Nephron (organoid): ENCODE measurements around the gene FTCD.

Experiments
- H3K27ac Mint-ChIP-seq, 3 experiments: 2 replicates each; pipeline ENCODE4 v1.8.0; 2020; ENCODE audit warnings: mixed read lengths in 3 of 3, mild to moderate bottlenecking in 2 of 3, moderate library complexity in 1 of 3
- H3K27me3 Mint-ChIP-seq: 2 replicates; pipeline ENCODE4 v1.8.0; 2021; ENCODE audit warnings: low read depth, mild to moderate bottlenecking, moderate library complexity, mixed read lengths
- H3K36me3 Mint-ChIP-seq: 2 replicates; pipeline ENCODE4 v1.8.0; 2020; ENCODE audit warnings: low read depth, mixed read lengths
- H3K4me1 Mint-ChIP-seq: 2 replicates; pipeline ENCODE4 v1.8.0; 2020; ENCODE audit warnings: mixed read lengths
- H3K4me3 Mint-ChIP-seq, 3 experiments: 2 replicates each; pipeline ENCODE4 v1.8.0; 2020; ENCODE audit warnings: mild to moderate bottlenecking in 3 of 3, mixed read lengths in 3 of 3, moderate library complexity in 2 of 3
- H3K9me3 Mint-ChIP-seq: 2 replicates; pipeline ENCODE4 v1.8.0; 2020; ENCODE audit warnings: mixed read lengths
- CTCF ChIP-seq, 3 experiments: fragments of 200-600 bp; sonication (generic); IDR thresholded peaks; one replicate each; pipeline ENCODE4 v1.5.0; 2021; ENCODE audit warnings: antibody characterized with exemption in 3 of 3; ENCODE audit not compliant: unreplicated experiment in 3 of 3

Gene FTCD

GRCh38 chr21:46092026-46092764, 63.2 kb downstream of the FTCD start:
- H3K27ac Mint-ChIP-seq, result peak overlapping the region in 2 of 3 experiments; percentile 52 to 70

DNA sequence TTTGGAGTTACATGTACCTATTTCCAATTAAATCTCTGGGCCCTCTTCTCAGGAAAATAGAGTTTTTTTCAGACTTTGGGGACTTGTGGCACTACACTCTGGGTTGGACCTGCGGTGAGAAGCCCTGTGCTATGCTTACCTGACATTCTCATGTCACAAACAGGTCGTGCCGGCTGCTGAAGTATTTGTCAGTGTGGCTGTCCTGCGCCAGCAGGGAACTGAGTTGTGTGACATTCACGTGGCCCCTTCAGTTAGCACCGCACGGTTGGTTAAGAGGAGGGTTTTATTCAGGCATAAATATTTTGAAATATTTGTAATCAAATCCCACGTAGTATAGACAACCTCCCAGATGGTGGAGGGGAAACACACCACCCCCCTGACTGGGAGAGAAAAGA, 63.8 kb downstream of the FTCD start:
- H3K4me3 Mint-ChIP-seq, result no peak overlapping the region
- H3K9me3 Mint-ChIP-seq, result peaks cover 38% of the 10 kb centered on the region
- H3K27ac Mint-ChIP-seq, result no peak overlapping the region
- no peak for TF ChIP-seq CTCF (IDR thresholded peaks at IDR 0.05; ENCODE audit: unreplicated experiment in 3 of 3)
- H3K4me1 Mint-ChIP-seq, result peaks cover 23% of the 10 kb centered on the region
- H3K27me3 Mint-ChIP-seq, result peaks cover 12% of the 10 kb centered on the region
- H3K36me3 Mint-ChIP-seq, result peaks cover 12% of the 10 kb centered on the region

More at GRCh38 chr21:46092026-46092764, 63.2 kb downstream of the FTCD start:
- no peak for TF ChIP-seq CTCF (IDR thresholded peaks at IDR 0.05; ENCODE audit: unreplicated experiment in 3 of 3)
- Mint-ChIP-seq H3K4me1 (peaks cover 28% of the 10 kb centered on the region), H3K9me3 (peaks cover 32% of the 10 kb centered on the region), H3K36me3 (peaks cover 9% of the 10 kb centered on the region), H3K27me3 (peaks cover 8% of the 10 kb centered on the region), H3K4me3 (no peak overlapping the region)

DNA sequence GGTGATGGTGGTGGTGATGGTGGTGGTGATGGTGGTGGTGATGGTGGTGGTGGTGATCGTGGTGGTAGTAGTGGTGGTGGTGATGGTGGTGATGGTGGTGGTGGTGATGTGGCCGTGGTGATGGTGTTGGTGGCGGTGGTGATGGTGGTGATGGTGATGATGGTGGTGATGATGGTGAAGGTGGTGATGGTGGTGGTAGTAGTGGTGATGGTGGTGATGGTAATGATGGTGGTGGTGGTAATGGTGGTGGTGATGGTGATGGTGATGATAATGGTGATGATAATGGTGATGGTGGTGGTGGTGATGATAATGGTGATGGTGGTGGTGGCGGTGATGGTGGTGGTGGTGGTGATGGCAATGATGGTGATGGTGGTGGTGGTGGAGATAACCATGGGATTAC, 64.3 kb downstream of the FTCD start:
- TF ChIP-seq CTCF (IDR thresholded peaks at IDR 0.05; ENCODE audit: unreplicated experiment in 3 of 3), result no peak

GRCh38 chr21:46089285-46089684, 66.1 kb downstream of the FTCD start:
- peaks cover 12% of the 10 kb centered on the region for H3K4me1 Mint-ChIP-seq
- peaks cover 41% of the 10 kb centered on the region for H3K9me3 Mint-ChIP-seq
- peaks cover 12% of the 10 kb centered on the region for H3K36me3 Mint-ChIP-seq
- H3K27me3 Mint-ChIP-seq, result peaks cover 12% of the 10 kb centered on the region
- H3K4me3 Mint-ChIP-seq, result no peak overlapping the region
- TF ChIP-seq CTCF (IDR thresholded peaks at IDR 0.05; ENCODE audit: unreplicated experiment in 3 of 3), result no peak
- H3K27ac Mint-ChIP-seq, result no peak overlapping the region

More for the DNA sequence above, 64.3 kb downstream of the FTCD start:
- peaks cover 38% of the 10 kb centered on the region for H3K9me3 Mint-ChIP-seq
- peak overlapping the region in 1 of 3 experiments; percentile 64 for H3K27ac Mint-ChIP-seq
- H3K36me3 Mint-ChIP-seq, result peaks cover 12% of the 10 kb centered on the region
- H3K4me3 Mint-ChIP-seq, result no peak overlapping the region
- peaks cover 12% of the 10 kb centered on the region for H3K27me3 Mint-ChIP-seq
- H3K4me1 Mint-ChIP-seq, result peaks cover 23% of the 10 kb centered on the region

GRCh38 chr21:46088189-46088588, 67.2 kb downstream of the FTCD start:
- TF ChIP-seq CTCF (IDR thresholded peaks at IDR 0.05; ENCODE audit: unreplicated experiment in 3 of 3), result no peak
- H3K27me3 Mint-ChIP-seq, result peaks cover 12% of the 10 kb centered on the region

GRCh38 chr21:46087641-46088040, 67.7 kb downstream of the FTCD start:
- no peak overlapping the region for H3K4me3 Mint-ChIP-seq
- H3K36me3 Mint-ChIP-seq, result peaks cover 12% of the 10 kb centered on the region
- H3K9me3 Mint-ChIP-seq, result peaks cover 41% of the 10 kb centered on the region
- peaks cover 8% of the 10 kb centered on the region for H3K27me3 Mint-ChIP-seq
- TF ChIP-seq CTCF (IDR thresholded peaks at IDR 0.05; ENCODE audit: unreplicated experiment in 3 of 3), result no peak
- peaks cover 14% of the 10 kb centered on the region for H3K4me1 Mint-ChIP-seq
- no peak overlapping the region for H3K27ac Mint-ChIP-seq

More at GRCh38 chr21:46088189-46088588, 67.2 kb downstream of the FTCD start:
- H3K27ac Mint-ChIP-seq, result no peak overlapping the region
- H3K4me3 Mint-ChIP-seq, result no peak overlapping the region
- peaks cover 17% of the 10 kb centered on the region for H3K4me1 Mint-ChIP-seq
- H3K9me3 Mint-ChIP-seq, result peaks cover 41% of the 10 kb centered on the region
- H3K36me3 Mint-ChIP-seq, result peaks cover 12% of the 10 kb centered on the region
